ENCODE measurements around the gene NPIPB2. TPM values are rescaled to one million over a fixed set of nuclear protein-coding genes. Genes with fewer than 3 reads are reported as not detected.

The NPIPB2 gene
- total RNA-seq, 4 donors from 2014 or later = 8.7 to 92.3 (median 25.2) TPM

DNA sequence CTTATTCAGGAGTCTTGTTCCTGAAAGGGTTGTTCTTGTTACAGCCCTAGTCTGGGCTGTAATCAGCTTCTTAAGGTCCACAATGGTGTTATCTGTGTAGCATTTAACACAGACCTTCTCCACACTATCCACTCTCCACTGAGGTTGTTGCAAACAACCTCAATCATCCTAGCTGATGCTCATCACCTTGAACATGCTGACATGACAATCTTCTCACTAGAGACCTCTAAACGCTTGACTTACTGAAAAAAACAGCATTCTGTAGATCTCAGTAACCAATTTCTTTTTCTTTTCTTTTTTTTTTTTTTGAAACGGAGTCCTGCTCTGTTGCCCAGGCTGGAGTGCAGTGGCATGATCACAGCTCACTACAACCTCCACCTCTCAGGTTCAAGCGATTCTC is 26.7 kb upstream of the NPIPB2 start:
- Histone ChIP-seq H3K27me3 (no peaks in the 10 kb centered on the region), H3K36me3 (no peaks in the 10 kb centered on the region), H3K4me3 (no peak overlapping the region), H3K4me1 (no peaks in the 10 kb centered on the region), H3K9me3 (no peaks in the 10 kb centered on the region), H3K27ac (no peak overlapping the region)
- intact Hi-C loops (cut with DNase I; ENCODE audit: low total_unique reads) = loop anchor here (10.0 kb wide), 1 partner anchor 574 kb away; no protein-coding TSS in a partner anchor
- in situ Hi-C loops (cut with MboI; ENCODE audit: low pct_ligation_motif_present in 1 of 4, low pct_unique_long_range_greater_than_20kb in 1 of 4, low sequenced_read_pairs in 3 of 4) = loop anchor here in 3 of 4 donors (10.0 to 25.0 kb wide), 2 partner anchors 86 to 94 kb away; no protein-coding TSS in a partner anchor
- WGBS, 2 donors (ENCODE audit: low coverage in 1 of 2) = 79 to 94% methylated on average over 3 of the region's 3 CpGs
- DNase-seq = no peak
- TF ChIP-seq POLR2A (IDR thresholded peaks at IDR 0.05) (no peak), POLR2AphosphoS5 (IDR thresholded peaks at IDR 0.05) (no peak), EP300 (IDR thresholded peaks at IDR 0.05; ENCODE audit: low read depth) (no peak)
- TF ChIP-seq, protein P1, sequence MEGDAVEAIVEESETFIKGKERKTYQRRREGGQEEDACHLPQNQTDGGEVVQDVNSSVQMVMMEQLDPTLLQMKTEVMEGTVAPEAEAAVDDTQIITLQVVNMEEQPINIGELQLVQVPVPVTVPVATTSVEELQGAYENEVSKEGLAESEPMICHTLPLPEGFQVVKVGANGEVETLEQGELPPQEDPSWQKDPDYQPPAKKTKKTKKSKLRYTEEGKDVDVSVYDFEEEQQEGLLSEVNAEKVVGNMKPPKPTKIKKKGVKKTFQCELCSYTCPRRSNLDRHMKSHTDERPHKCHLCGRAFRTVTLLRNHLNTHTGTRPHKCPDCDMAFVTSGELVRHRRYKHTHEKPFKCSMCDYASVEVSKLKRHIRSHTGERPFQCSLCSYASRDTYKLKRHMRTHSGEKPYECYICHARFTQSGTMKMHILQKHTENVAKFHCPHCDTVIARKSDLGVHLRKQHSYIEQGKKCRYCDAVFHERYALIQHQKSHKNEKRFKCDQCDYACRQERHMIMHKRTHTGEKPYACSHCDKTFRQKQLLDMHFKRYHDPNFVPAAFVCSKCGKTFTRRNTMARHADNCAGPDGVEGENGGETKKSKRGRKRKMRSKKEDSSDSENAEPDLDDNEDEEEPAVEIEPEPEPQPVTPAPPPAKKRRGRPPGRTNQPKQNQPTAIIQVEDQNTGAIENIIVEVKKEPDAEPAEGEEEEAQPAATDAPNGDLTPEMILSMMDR (IDR thresholded peaks at IDR 0.05) = no peak

DNA sequence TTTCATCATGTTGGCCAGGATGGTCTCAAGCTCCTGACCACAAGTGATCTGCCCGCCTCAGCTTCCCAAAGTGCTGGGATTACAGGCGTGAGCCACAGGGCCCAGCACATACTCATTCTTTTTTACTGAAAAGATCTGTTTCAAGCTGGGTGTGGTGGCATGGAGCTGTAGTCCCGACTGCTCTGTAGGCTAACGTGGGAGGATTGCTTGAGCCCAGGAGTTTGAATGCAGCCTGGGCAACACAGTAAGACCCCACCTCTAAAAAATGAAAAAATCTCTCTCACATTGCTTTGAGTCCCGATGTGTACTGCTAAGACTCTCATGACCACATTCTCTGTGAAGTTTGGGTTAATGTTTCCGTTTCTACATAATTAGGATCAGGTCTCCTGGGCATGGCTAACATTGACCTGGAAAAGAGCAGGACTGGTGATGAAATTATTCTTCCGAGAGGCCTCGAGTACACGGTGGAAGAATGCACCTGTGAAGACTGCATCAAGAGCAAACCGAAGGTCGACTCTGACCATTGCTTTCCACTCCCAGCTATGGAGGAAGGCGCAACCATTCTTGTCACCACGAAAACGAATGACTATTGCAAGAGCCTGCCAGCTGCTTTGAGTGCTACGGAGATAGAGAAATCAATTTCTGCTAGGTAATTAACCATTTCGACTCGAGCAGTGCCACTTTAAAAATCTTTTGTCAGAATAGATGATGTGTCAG is 25.5 kb upstream of the NPIPB2 start:
- Histone ChIP-seq H3K4me1 (no peaks in the 10 kb centered on the region), H3K27me3 (no peaks in the 10 kb centered on the region), H3K4me3 (no peak overlapping the region), H3K27ac (peak overlapping the region in 1 of 4 donors; percentile 1), H3K9me3 (no peaks in the 10 kb centered on the region), H3K36me3 (no peaks in the 10 kb centered on the region)
- TF ChIP-seq, protein P1 (IDR thresholded peaks at IDR 0.05) = no peak
- TF ChIP-seq POLR2AphosphoS5 (IDR thresholded peaks at IDR 0.05) (no peak), POLR2A (IDR thresholded peaks at IDR 0.05) (no peak), EP300 (IDR thresholded peaks at IDR 0.05; ENCODE audit: low read depth) (no peak)
- intact Hi-C loops (cut with DNase I; ENCODE audit: low total_unique reads) (loop anchor here (10.0 kb wide), 1 partner anchor 573 kb away; no protein-coding TSS in a partner anchor), in situ Hi-C loops (cut with MboI; ENCODE audit: low pct_ligation_motif_present in 1 of 4, low pct_unique_long_range_greater_than_20kb in 1 of 4, low sequenced_read_pairs in 3 of 4) (loop anchor here in 3 of 4 donors (10.0 to 25.0 kb wide), 2 partner anchors 87 to 95 kb away; no protein-coding TSS in a partner anchor)
- WGBS, 2 donors (ENCODE audit: low coverage in 1 of 2) = 86 to 100% methylated on average over 1 to 17 of the region's 17 CpGs
- DNase-seq = no peak

GRCh38 chr16:11966173-11966572 is 24.3 kb upstream of the NPIPB2 start:
- H3K4me3 ChIP-seq = no peak overlapping the region
- intact Hi-C loops (cut with DNase I; ENCODE audit: low total_unique reads) = loop anchor here (10.0 kb wide), 1 partner anchor 571 kb away; no protein-coding TSS in a partner anchor
- DNase-seq = no peak
- 79 to 80% methylated on average over 7 of the region's 7 CpGs for WGBS, 2 donors (ENCODE audit: low coverage in 1 of 2)
- in situ Hi-C loops (cut with MboI; ENCODE audit: low pct_ligation_motif_present in 1 of 4, low pct_unique_long_range_greater_than_20kb in 1 of 4, low sequenced_read_pairs in 3 of 4) = loop anchor here in 3 of 4 donors (10.0 to 25.0 kb wide), 2 partner anchors 89 to 96 kb away; no protein-coding TSS in a partner anchor
- TF ChIP-seq EP300 (IDR thresholded peaks at IDR 0.05; ENCODE audit: low read depth) = no peak
- TF ChIP-seq, protein P1 (IDR thresholded peaks at IDR 0.05) = no peak
- no peak for TF ChIP-seq POLR2AphosphoS5 (IDR thresholded peaks at IDR 0.05)
- TF ChIP-seq POLR2A (IDR thresholded peaks at IDR 0.05) = no peak
- no peaks in the 10 kb centered on the region for H3K4me1 ChIP-seq
- H3K9me3 ChIP-seq = no peaks in the 10 kb centered on the region
- no peaks in the 10 kb centered on the region for H3K27me3 ChIP-seq
- peak overlapping the region in 2 of 4 donors; percentile 35 to 53 for H3K27ac ChIP-seq
- H3K36me3 ChIP-seq = no peaks in the 10 kb centered on the region

DNA sequence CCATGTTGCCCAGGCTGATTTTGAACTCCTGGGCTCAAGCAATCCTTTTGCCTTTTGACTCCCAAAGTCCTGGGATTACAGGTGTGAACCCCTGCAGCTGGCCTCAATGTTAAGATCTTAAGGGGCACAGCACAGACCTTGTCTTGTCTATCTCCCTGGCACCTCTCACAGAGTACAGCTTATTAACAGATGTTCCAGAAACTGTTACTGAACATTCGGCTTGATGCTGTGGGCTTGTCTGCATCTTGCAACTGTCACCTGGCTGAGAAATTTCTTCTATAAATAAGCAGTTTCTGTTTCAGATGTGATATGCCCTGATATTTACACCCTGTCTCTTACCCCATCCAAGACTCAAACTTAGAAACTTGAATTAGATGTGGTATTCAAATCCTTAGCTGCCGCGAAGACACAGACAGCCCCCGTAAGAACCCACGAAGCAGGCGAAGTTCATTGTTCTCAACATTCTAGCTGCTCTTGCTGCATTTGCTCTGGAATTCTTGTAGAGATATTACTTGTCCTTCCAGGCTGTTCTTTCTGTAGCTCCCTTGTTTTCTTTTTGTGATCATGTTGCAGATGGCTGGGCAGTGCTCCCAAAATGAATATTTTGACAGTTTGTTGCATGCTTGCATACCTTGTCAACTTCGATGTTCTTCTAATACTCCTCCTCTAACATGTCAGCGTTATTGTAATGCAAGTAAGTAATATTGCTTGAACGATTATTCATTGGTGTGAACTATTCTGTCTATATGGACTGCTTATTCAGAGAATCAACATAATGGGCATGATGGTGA is 23.1 kb upstream of the NPIPB2 start, which contains the start of gene TNFRSF17:
Gene TNFRSF17, plus strand, starts transcription at position 450 of the 791 bp plus-strand sequence. Its CDS starts 115 bp downstream, at position 565.
- Histone ChIP-seq H3K4me1 (no peaks in the 10 kb centered on the region), H3K9me3 (no peaks in the 10 kb centered on the region), H3K4me3 (no peak within 1 kb of the TSS), H3K36me3 (no peaks in the 10 kb centered on the region), H3K27ac (peak within 1 kb of the TSS in 2 of 4 donors; percentile 35 to 53), H3K27me3 (no peaks in the 10 kb centered on the region)
- TF ChIP-seq EP300 (IDR thresholded peaks at IDR 0.05; ENCODE audit: low read depth) = no peak
- no peak for TF ChIP-seq POLR2A (IDR thresholded peaks at IDR 0.05)
- no peak for TF ChIP-seq POLR2AphosphoS5 (IDR thresholded peaks at IDR 0.05)
- TF ChIP-seq, protein P1 (IDR thresholded peaks at IDR 0.05) = no peak
- intact Hi-C loops (cut with DNase I; ENCODE audit: low total_unique reads) = loop anchor here (10.0 kb wide), 1 partner anchor 570 kb away; no protein-coding TSS in a partner anchor
- 65 to 69% methylated on average over 4 to 9 of the region's 9 CpGs for WGBS, 2 donors (ENCODE audit: low coverage in 1 of 2)
- in situ Hi-C loops (cut with MboI; ENCODE audit: low pct_ligation_motif_present in 1 of 4, low pct_unique_long_range_greater_than_20kb in 1 of 4, low sequenced_read_pairs in 3 of 4) = loop anchor here in 3 of 4 donors (10.0 to 25.0 kb wide), 2 partner anchors 90 to 97 kb away; no protein-coding TSS in a partner anchor
- DNase-seq = peak; percentile 13
